CD4-positive, alpha-beta T cell treated with Interleukin-21 for 1 hour (primary cell): ENCODE data around the gene APOL3.
"Not testable (repeated sequence)": the region's sequence is repeated elsewhere in the genome, so short reads cannot be mapped to it uniquely, and the experiment has no call there.

Source experiments
- DNase-seq: peaks from one replicate; pipeline ENCODE4 v3.0.0-alpha.2; 2020

APOL3 gene

DNA sequence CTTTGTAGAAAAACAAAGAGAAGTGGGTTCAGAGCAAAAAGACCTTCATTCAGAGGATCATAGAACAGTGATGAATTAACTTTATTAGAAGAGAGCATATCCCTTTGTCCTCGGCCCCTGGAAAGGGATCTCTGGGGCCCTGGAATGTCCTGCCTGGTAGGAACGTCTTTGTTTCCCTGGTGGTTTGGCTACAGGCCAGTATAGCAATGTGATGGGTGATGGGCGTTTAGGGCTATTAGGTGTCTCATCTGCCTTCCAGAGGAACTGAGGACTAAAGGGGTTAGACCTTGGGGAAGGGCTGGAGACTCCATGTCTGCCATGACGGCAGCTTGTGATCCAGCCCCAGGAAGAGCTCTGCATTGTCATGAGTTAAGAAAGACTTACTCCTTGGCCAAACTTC lies 32.0 kb upstream of the APOL3 start:
- DNase-seq: no peak

DNA sequence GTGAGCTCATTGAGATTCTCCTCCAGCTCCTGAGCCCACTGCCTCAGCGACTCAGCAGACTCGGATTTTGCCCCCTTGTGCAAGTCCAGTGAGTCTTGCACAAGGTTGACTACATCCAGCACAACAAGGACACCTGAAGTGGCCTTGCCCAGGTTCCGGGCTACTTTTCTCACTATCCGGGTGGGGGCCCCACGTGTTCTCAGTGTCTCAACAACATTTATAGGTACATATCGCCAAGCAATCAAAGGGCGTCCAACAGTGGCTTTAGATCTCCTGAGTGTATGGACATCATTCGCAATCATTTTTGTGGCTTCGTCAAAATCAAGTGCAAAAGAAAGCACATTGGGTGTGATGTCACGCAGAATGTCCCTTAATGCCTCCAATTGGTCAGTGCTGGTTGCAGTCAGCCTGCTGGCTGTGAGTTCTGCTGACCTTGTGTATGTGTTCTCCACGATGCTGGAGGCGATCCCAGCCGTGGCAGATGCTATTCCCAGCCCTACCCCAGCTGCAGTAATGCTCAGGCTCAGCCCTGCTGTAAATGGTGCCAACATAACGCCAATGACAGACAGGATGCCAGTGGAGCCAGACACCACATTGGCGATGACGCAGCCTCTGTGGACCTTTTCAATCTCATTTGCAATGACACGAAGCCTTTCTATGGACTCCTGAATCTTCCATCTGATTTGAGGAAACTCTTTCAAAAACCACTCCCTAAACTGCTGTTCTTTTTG lies 30.7 kb upstream of the APOL3 start:
- DNase-seq: no peak

DNA sequence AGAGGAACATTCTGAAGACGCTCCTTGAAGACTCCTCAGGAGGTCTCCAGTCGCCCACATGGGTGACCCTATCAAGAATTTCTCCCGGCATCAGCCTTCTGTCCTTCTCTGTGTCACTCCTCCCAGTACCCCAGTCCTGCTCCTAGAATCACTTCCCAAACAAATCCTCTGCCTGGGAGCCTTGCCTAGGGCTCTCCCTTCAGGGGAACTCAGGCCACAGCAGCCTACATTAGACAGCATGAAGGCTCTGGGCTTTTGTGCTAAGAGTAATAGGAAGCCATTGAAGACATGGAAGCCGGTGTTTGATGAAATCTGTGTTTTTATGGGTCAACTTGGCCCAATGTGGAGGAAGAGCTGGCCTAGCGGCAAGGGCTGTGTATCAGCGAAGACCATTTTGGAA lies 27.3 kb upstream of the APOL3 start:
- not testable (repeated sequence) for DNase-seq

DNA sequence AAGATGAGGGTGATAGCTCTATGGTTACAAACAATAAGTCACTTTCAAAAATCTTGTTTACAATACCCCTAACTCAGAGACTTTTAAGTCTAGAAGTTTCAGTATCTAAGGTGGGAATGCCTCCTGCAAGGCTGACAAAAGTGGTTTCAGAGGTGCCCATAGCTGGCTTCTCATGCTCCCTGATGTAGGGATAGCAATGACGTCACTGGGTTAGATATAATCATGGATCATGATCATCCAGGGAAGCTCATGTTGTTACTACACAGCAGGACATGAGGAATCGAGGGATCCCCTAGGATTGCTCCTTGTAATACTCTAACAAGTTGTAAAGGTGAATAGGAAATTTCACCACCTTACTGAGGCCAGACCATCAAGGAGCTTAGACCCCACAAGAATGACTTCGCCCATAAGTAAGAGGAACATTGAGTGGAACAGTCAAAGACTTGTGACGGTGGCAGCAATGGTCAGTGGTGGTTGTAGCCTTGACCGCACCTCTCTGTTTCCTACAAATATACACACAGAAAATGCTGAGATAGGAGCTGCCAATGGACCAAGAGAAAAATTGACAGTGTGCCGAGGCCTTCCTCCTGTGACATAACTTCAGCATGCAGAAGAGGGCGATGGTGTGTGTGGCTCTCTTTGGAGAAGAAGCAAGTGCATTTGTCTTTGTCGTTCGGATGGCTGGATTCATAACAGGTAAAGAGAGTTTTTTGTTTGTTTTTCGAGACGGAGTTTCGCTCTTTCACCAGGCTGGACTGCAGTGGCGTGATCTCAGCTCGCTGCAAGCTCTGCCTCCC lies 25.5 kb upstream of the APOL3 start:
- no peak for DNase-seq

DNA sequence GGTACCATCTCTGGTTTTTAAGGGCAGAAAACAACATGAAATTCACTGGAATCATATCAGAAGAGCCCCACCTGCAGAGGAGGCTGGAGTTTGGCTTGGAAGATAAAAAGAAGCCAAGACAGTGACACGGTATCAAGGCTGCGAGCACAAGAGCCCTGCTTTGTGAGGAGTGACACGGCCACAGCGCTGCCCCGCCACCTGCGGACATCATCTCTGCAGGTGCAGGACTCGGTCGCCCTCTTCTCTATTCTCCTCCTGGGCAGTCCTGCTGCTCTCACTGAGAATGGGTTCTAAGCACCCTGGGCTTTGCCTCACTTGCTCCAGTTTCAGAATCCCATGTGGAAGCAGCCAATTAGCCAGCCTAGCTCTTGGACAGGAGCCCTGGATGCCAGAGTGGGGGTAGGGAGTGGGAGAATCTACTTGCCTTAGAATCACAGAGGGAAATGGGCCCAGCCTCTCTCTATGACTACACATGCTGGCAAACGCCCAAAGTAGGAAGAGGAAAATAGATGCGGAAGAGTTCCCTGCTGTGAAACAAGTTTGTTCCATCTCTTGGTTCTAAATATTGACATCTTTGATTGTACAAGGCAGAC lies 24.0 kb upstream of the APOL3 start:
- no peak for DNase-seq

DNA sequence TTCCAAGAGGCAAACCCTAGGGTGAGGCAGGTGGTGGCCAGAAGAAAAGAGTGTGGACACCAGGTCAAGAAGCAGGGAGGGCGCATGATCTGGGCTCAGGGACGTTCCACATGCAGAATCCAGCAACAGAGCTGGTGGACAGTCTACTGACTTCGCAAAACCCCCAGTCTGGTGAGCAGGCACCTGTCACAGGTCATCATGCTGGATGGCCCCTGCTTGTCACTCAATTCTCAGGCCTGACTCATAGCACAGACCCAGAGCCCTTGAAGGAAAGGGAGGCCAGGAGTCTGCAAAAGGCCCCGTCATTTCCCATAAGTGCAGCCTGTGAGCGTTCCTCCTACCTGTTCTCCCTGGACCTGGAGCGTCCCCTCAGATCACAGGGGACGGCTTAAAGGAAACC lies 22.9 kb upstream of the APOL3 start:
- no peak for DNase-seq

DNA sequence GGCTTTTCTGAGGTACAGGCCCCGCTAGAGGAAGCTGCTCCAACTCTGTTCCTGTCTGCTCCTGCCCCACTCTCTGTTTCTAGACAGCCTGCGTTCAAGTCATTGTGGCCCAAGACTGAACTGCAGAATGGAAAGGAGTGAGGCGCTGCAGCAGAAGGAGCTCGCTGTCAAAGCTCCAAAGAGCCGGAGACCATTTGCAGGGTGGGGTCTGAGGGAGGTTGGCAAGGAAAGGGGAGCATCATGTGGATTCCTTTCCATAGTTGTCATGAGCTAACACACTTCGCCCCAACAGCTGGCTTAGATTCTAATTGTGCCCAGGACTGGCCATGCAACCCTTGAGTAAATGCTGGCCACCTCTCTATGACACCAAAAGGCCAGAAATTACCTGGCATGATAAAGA lies 22.3 kb upstream of the APOL3 start:
- DNase-seq: no peak

DNA sequence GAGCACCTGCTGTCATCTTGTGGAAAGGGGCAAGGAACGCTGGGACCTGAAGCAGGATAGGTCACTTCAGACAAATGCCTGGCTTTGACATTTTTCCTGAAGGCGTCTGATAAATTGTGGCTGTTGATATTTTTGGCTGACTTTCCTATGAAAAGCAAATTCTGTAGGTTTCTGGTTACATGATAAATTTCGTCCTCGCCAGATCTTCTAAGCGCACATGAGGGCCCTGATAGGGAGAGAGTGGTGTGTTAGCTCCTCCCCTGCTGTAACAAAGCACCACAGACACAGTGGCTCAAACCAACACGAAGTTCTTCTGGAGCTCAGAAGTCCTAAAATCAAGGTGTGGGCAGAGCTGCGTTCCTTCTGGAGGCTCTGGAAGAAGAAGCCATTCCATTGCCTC lies 21.5 kb upstream of the APOL3 start:
- no peak for DNase-seq

DNA sequence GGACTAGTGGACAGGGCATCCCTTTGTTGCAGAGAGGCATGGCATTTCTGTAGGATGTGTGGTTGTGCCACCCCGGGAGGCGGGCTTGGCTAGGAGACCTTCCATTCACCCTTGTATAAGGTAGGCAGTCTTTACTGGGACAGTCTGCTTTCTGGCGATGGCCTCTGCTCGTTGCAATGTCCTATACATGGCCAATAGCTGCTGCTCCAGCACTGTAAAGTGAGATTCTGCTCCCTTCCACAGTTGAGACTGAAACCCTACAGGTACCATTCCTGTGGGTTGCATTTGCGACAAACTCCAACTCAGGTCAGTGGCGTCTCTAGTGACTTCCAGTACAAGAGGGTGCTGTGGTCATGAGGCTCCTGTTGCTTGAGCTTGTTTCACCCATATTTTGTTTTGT lies 20.4 kb upstream of the APOL3 start:
- DNase-seq: no peak

DNA sequence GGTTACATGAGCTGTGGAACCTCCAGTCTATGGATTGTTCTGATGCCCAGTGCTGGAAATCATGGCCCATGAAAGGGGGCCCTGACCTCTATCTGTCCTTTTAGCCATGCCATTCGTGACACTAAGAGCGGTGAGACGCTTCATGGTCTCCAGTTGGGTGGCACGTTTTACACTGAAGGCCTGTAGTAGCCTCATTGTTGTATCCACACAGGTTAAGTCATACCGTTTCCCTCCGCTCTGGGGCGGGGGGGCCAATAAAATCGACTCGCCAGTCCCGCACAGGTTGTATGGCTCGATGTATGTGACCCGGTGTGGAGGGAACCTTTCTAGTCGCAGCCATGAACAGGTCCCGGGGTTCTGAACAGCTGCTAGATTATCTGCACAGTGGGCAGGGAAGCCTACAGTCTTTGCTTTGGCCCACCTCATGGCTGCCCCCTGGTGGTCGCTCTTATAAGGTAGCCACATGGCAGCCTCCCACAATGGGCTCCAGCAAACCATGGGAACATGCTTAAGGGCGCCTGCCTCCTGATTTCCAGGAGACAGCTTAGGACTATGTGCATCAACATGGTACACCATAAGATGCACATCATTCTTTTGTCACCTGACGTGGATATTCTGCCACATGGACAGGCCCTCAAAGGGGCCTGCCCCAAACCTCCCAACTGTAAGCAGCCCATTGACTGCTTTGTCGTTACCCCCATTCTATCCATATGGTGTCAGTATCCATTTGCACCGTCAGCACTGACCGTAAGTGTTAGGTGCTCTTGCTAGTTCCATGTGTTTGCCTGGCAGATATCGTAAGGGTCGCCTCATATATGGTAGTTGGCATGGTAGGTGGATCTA lies 19.7 kb upstream of the APOL3 start:
- DNase-seq: peak; percentile 84

DNA sequence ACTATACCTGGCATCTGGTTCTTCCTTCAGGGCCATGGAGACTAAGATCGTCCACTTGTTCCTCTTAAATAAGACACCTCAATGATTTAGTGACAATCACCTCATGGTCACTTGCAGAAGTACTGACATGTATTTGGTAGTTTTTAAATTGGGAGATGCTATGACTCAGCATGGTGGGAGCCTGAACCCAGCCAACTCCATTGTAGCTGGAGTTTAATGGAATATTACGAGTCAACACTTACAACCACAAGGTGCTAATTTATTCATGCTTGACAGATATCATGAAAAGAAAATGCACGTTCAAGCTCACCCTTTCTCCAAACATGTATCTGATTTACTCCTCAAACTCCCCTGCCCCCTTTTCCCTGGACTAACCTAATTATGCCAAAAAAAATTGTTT lies 16.6 kb upstream of the APOL3 start:
- no peak for DNase-seq

DNA sequence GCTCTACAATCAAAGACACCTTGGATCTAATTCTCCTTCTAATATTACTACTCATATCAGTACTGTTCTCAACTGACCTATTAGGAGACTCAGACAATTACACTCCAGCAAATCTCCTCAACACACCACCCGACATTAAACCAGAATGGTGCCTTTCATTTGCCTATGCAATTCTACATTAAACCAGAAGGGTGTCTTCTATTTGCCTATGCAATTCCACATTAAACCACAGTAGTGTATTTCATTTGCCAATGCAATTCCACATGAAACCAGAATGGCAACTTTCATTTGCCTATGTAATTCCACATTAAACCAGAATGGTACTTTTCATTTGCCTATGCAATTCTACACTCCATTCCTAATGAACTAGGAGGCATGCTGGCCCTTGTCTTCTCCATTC lies 15.3 kb upstream of the APOL3 start:
- no peak for DNase-seq

DNA sequence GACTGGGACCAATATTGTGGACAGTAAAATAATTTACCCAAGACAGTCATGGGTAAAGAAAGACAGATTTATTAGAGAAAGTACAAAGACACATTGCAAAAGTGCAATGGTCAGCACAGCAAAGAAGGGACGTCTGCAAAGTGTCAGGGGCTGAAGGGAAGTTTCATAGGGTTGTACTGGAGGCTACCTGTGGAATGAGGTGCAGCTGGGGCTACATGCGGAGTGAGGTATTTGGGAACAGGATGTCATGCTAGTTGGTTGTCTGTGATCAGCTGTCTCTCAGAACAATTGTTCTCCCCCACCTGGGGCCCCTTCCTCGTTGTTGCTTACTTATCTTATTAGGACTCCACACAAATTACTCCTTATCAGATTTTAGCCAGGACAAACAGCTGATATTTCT lies 11.4 kb upstream of the APOL3 start:
- no peak for DNase-seq

DNA sequence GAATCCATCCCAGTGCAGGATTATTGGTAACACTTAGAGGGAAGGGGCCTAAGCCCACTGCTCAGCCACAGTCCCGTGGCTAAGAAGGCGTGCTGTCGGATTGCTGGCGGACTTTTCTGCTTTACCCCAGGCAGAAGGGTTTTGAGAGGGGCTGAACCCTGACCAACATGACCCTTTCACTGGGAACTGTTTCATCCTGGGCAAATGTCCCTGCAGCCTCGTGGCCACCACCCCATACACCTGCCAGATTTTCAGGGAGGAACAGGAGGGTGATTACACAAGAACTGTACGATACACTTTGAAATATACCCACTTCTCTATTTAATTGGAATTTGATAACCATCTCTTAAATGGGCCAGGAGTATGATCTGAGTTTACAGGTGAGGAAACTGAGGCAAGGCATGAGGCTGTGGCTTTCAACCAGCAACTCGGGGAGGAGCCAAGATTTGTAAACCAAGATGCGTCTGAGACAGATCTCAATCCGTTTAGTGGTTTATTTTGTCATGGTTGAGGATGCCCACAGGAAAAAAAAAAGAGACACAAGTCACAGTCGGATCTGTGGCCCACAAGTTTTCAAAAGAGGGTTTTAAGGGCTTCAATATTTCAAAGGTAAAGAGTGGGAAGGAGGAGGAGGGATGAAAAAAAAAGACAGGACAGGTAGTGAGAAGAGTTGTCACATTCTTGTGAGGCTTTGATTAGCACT lies 6.1 kb upstream of the APOL3 start:
- no peak for DNase-seq

DNA sequence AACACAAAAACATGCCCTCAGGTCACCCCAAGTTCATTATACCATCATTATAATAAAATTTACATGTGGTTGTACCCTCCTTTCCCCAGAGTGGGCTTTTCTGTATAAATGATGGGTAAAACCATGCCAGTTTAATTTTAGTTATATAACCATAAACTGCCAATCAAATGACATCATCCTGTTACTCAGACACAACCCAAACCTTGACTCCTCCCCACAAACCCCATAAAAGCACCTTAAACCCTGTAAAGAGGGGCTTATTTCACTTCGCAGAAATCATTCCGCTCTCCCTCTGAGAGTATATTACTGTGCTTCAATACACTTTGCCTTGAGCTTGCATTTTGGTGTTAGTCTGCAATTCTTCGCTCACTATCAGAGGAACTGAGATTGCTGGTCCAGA lies 5.5 kb upstream of the APOL3 start:
- peak; percentile 37 for DNase-seq

DNA sequence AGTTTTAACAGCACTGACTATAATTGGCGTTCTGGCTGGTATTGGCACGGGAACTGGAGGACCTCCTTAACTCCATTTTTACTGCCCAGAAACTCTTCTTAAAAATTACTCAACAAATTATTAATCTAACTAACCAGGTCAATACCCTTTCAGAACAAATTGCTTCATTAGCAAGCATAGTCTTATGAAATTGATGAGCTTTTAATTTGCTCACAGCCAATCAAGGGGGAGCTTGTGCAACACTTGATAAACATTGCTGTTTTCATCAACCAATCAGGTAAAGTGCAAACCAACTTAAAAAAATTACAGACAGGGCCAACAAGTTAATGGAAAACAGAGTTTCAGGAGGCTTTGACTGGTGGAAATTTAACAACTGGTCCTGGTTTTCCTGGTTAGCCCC lies 4.6 kb upstream of the APOL3 start:
- no peak for DNase-seq

DNA sequence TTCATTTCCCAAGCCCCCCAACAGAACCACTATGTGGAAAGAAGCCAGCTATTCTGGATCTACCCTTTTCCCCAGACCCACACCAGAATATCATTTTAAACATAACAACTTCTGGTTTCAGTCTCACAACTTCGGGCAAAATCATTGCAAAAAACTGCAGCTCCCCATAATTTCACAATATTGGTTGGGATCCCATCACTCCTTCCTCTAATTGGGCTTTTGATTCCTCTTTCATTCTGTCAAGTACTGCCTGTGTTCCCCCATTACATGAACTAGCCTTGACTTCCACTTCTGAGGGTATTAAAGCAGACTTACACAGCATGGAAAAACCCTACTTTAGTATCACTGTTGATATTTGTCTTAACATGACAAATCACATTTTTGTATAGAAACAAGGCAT lies 4.1 kb upstream of the APOL3 start:
- peak; percentile 31 for DNase-seq

DNA sequence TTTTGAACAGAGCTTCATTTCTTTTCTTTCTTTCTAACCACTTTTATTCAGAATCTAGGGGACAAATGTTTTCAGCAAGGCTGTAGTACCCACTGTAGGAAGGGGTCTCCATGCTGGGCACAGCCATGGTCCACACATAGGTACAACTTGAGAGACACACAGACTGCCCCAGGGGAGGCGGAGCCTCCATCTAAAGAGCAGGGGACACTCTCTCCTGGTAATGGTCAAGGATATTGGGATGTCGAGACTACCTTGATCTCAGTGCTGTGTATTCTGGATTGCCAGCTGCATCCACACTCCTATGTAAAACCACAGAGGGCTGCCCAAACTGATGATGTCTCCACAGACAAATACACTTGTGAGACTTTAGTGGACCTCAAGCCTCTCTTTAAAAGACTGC lies 2.9 kb upstream of the APOL3 start:
- DNase-seq: no peak

DNA sequence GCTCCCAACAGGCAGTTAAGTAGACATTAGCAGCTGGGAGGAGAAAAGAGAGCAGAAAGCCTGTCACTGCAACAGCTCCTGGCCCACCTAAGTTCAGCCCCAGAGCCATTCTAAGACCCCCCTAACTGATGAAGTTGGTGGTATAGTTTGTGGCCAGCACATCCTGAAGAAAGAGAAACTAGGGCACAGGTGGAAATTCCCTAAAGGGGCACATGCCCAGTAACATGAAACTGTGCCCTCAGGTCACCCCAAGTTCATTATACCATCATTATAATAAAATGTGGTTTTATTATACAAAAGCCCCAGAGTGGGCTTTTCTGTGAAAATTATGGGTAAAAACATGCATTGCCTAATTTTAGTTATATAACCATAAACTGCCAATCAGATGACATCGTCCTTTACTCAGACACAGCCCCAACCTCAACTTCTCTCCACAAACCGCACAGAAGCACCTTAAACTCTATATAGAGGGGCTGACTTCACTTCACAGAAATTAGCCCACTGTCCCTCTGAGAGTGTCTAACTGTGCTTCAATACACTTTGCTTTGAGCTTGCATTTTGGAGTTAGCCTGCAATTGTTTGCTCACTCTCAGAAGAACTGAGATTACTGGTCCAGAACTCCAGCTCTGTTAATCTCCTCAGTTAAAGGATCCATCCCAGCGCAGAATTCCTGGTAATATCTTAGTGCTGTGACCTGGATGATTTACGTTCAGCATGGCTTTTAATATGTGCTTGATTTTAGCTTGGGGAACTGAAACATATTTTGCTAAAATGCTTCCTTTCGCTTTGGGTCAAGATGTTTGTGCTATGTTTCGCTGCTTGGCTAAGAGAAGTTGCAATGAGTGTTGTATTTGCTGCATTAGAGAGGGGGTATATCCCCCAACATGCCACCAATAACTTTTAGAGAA lies 1.8 kb upstream of the APOL3 start:
- peak; percentile 82 for DNase-seq

DNA sequence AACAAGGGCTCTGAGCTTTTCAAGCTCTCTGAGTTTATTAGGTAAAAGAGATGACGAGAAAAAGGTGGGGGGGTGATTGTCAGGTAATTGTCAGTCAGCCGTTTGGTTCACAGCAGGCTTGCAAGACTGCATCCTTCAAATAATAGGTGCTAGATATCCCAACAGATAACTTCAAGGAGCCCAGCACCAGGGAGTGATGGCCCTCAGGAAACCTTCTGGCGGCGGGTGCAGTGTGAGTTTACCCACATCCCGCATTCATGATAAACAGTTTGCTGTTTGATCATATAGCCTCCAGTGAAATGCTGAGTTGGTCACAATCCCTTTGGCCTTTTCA lies 1.2 kb upstream of the APOL3 start:
- DNase-seq: not testable (repeated sequence)

DNA sequence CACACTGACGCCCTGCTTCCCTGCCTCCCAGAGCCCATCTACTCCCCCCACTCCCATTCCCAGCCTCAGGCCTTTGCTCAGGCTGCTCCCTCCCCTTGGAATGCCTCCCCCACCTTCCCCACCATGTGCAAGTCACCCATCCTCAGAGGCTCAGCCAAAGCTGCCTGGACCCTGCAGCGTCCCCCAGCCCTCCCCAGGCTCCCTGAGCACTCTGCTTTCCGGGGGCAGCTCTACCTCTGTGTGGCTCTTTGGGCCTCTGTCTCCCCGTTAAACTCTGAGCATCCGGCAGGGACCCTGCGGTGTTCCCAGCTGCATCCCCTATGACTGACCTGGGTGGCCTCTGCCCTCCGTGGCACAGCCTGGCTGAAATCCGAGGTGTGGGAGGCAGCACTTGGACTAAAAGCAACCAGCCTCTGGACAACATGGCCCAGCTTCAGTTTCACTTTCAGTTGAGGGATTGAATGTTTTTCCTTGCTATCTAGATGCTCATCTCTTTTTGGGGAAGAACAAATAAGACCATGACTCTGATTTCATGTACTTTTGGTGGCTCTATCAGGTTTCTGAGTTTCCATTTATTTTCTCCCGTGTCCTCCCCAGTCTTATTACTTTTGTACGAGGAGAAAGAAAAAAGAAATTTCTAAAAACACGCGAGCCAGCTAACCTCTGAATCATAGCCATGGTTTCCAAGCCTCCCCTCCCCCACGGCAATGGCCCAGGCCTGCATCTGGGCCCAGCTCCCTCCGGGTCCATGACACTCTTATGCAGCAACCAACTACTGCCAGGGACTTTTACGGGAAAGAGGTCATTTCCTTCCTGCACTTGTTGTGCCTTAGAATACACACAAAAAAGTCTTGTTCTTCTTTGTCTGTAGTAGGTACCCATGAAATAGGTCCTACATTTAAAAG lies 3.8 kb downstream of the APOL3 start:
- peak; percentile 86 for DNase-seq
